ENCODE data around the gene EN1.

The EN1 gene

DNA sequence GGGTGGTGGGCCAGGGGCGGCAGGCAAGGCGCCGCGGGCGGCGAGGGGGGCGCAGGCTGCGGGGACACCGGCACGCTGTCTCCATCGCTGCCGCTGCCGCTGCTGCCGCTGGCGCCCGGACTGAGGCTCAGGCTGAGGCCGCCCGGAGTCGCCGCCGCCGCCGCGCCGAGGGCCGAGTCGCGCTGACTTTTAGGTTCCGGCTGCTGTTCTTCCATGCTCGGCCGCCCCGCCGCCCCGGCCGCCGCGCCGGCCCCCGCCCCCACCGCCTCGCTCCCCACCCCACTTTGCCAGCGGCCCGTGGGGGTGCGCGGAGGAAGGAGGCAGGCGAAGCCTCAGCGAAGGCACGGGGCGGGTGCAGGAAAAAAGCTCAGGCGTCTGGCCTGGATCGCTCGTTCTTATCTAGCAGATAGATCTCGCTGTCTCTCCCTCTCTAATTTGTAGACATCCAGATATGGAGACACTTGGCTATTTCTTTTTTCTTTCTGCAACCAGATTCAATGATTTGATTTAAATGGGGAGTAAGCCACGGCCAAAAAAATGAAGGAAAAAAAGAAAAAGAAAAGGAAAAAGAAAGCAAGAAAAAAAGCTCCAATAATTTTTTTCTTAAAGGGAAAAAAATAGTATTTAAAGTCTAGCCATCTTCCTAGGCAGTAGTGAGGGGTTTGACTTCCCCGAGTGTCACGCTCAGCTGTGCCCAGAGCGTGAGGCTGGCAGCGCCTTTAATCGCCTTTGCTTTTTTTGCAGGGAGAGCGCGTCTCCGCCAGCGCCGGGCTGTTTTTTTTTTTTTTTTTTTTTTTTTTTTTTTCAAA is at the start of gene EN1:
Gene EN1, minus strand, starts transcription at position 696 of the 809 bp plus-strand sequence. Its CDS starts 481 bp downstream, at position 215.
- no peak for DNase-seq (ENCODE audit: low spot score)

DNA sequence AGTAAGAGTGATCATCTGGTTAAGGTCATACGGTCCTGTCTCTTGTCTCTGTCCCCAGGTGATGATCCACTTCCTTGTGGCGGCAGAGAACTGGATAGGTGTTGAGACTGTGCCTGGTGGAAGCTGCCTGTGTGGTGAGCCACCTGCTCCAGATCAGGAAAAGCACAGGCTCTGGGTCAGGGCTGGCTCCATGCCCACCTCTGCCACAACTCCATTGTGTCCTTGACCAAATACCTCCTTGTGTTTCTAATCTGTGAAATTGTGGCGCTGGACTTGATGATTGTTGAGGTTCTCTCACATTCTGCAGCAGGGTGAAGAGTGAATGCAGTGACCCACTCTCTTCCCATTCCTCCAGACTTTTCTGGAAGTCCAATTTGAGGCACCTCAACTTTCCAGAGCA is 45.7 kb upstream of the EN1 start:
- no peak for DNase-seq (ENCODE audit: low spot score)

- DNase-seq (ENCODE audit: low spot score) = no peak
Observed at GRCh38 chr2:118889995-118890394, 42.5 kb upstream of the EN1 start.

- no peak for DNase-seq (ENCODE audit: low spot score)
Observed at GRCh38 chr2:118883792-118884191, 36.3 kb upstream of the EN1 start.

DNA sequence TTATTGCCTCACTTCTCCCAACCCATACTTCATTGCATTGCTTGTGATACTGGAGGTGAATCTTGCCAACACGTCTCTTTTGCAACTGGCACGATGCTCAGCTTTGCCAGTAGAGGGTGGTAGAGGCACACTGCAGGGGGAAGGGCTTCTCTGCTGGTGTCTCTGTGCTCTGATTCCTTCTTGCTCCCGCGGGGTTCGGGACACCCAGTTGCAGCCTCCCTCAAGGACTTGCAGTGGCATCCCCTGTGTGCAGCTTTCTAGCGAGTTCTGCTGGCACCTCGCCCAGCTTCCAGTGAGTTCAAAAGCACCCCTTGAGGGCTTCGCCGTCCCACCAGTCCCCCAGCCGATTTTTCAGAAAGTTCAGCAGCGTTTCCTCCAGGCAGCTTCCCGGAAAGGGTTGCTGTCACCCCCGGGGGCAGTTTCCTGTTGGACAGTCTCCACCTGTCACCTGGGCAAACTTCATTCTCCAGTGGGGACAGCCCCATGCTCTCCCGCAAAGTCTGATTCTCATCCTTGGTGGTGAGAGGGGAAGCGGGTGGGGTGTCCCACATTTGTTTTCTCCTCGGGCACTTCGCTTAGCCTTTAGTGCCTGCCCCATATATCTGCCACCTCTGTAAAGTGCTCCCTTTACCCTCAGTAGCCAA is 35.4 kb upstream of the EN1 start:
- peak; percentile 77 for DNase-seq (ENCODE audit: low spot score)

DNA sequence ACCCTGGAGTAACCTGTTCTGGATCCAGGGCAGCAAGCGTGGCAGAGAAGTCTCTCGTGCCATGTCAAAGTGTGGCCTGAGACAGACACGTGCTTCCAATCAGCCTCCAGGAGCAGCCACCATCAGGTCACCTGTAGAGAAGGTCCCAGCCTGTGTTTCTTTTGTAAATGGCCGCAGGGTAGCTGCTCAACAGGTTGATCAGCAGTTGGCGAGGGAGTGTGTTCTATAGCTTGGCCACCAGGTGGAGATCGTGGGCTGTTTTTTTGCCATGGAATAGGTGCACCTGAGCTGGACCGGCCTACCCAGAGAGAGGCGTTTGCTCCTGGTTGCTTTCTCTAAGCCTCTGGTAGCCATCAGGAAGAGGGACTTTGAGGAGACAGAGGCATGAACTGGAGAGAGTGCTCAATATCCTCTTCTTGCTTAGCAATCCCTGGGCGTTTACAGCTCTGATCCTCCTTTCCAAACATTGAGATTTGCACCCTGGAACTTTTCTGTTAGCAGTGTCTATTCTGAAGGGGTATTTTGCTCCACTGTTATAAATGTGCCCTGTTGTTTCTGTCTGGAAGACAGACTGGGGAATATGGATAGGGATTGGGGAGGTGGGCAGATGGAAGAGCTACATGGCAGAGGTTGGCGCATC is 34.2 kb upstream of the EN1 start:
- DNase-seq (ENCODE audit: low spot score) = peak; percentile 49

- DNase-seq (ENCODE audit: low spot score) = no peak
Observed at GRCh38 chr2:118880501-118880900, 33.1 kb upstream of the EN1 start.

DNA sequence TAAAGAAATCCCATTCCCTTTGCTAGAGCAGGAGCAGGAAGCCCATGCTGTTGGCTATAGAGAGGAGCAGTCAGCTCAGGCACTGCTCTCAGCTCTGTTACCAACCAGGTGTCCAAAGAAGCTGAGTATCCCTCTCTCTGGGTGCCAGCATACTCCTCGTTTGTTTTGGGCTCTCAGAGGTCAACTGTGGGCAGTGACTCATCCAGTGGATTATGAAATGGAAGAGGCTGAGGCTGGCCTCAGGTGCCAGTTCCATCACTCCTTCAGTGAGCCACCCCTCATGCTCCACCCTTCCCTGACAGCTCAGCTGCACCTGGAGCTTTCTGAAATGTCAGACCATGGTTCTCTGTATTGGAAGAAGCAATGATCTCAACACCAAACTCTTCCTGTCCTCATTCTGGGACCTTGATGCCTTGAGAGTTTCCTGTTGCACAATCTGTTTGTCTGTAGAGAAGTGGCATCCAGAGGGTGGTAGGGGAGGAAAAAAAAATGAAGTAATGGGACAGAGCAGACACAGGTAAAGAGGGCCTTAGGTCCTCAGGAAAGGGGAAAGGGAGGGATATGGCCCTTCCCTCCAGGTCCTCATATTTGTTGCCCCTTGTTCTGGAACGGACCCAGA is 31.2 kb upstream of the EN1 start:
- no peak for DNase-seq (ENCODE audit: low spot score)

DNA sequence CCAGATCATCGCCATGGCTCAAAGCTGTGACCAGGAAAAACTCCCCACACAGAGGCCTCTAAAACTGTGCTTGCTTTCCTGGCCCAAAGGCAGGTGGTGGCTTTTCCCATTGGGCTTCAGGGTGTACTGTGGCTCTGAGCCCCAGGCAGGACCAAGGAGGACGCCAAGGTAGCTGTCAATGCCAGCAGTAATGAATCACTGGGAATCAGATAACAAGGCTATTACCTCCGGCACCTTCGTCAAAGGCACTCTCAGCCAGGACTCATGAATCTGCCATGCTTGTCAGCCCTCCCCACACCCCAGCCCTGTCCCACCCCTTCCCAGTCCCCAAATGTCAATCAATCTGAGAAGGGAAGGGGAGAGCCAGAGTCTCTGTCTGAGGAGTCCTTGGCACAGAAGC is 27.9 kb upstream of the EN1 start:
- DNase-seq (ENCODE audit: low spot score) = no peak

DNA sequence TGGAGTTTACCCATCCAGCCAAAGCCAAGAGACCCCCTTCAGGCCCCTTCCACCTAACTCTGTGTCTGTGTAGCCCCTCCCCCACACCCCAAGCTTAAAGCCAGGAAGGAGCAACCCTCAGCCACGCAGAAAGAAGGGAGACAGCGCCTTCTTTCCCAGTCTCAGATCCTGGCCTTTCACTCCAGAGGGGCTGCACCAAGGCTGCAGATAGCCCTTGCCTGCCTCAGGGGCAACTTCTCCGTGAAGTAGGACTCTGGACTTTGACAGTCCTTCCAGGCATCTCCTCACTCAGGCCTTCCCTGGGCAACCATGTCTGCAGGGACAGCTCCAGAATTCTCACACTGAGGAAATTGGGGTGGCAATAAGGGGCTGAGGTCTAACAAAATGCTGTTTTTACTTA is 26.9 kb upstream of the EN1 start:
- no peak for DNase-seq (ENCODE audit: low spot score)

GRCh38 chr2:118865106-118865505 is 17.7 kb upstream of the EN1 start:
- DNase-seq (ENCODE audit: low spot score) = peak; percentile 78

GRCh38 chr2:118864207-118864606 is 16.8 kb upstream of the EN1 start:
- no peak for DNase-seq (ENCODE audit: low spot score)

- DNase-seq (ENCODE audit: low spot score) = peak; percentile 60
Observed at GRCh38 chr2:118861731-118862130, 14.3 kb upstream of the EN1 start.

DNA sequence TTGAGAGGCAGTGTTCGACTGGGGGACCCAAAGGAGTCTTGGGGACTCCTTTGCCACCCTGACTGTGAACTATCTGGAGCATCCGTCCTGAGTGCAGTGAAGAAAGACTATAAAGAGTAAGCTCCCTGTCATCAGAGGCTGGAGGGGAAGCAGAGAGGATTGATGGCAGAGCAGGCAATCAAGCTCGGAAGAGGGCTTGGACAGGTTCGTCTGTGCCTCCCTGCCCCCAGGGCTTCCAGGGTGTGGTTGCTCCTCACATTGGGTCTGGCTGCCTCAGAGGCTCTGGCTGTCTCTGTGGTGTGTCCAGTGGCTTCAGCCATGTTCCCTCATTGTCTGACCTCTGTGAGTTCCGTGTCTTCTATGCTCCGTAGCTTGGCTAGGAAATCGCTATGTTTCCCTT is 13.8 kb upstream of the EN1 start:
- no peak for DNase-seq (ENCODE audit: low spot score)

GRCh38 chr2:118860506-118860905 is 13.1 kb upstream of the EN1 start:
- DNase-seq (ENCODE audit: low spot score) = no peak

GRCh38 chr2:118859157-118859770 is 11.8 kb upstream of the EN1 start:
- DNase-seq (ENCODE audit: low spot score) = no peak

DNA sequence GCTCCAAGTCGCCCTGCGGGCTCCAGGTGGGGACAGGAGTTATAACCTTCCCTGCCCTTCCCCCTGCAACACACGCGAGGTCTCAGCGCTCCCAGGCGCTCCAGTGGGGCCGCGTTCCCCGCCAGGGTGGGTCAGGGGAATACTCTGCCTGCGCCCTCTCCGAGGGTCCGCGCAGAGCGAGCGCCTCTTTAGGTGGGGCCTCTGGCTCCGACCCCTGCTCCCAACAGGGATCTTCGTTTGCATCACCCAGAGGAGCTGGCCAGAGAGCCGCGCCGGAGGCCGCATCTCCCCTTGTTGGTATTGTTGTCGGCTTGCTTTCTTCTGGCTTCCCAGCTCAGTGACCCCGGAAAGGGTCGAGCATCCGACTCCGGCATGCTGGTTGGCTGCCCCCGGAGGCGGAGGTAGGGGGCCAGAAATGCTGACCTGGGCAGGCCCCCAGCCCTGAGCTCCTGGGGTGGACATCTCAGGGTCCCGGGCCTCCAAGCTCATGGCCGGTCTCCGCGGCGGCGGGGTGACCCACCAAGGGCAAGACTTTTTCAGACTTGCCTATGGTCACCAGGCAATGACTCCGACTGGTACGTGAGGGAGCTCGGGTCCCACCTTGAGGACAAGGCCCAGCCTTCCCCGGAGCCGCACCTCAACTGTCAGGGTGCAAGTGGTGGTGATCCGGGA is 11.2 kb upstream of the EN1 start:
- no peak for DNase-seq (ENCODE audit: low spot score)

DNA sequence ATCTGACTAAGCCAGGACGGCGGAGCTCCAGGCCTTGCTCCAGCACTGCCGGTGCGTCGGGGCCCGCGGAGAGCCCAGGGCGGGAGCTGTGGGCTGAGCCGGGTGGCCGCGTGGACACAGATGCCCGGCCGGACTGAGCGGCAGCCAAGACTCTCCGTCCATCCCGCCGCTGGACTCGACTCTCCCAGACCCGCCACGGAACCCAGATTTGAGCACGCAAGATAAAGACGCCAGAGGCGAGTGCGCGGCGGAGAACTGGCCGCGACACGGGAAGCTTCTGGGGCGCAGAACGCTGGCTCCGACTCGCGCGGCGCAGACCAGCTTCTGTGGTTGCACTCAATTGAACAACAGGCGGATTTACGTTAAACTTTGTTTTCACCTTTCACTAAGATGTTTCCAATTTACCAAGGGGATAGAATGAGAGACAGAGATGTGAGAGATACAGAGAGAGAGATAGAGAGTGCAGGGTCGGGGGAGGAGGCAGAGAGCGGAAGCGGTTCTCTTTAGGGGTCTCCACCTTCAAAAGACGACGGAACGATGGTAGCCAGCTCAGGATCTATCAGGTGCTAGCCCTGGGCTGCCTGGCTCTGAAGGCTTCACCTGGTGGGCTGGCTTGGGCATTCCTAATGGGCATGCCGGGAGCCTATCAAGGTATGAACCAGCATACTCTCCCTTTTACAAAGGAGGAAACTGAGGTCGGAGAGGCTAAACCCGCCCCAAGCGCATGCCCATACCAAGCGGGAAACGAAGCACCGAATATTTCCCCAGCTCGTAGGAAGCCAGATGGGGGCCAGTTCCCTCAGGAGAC is 10.4 kb upstream of the EN1 start:
- no peak for DNase-seq (ENCODE audit: low spot score)

GRCh38 chr2:118856978-118857676 is 9.7 kb upstream of the EN1 start:
- DNase-seq (ENCODE audit: low spot score) = no peak

DNA sequence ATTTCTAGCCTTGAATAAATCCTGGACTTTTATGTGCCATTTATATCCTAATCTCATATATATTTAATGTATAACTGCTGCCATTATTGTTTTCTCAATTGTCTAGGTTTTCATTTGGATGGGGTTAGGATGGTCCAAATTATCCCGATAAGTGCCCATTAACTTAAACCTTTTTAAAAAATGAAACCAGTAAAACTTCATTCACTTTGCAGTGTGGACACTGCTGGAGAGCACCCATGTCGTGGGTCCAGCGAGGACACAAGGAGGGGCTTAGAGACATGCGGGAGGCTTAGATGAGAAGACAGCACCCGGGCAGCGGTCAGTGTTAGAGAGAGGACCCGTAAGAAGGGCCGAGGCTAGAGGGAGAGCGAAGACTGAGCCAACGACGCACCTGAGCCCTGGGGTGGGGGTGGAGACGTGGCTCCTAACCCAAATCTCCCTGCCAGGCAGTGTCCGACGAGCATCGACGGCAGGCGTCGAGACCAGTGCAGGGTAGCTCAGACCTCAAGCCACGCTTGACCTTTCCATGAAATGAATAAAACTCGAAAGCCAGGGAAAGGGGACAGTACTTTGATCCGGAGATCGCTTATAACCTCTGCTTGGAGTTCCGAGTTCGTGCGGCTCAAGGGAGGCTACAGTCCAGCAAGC is 9.0 kb upstream of the EN1 start:
- no peak for DNase-seq (ENCODE audit: low spot score)
